Kidney (tissue), 14 donors: ENCODE measurements around the gene RAB40B. TPM values are rescaled to one million over a fixed set of nuclear protein-coding genes. Genes with fewer than 3 reads are reported as not detected.

Experiments used
- DNase-seq, 5 donors: peaks; one replicate each; pipeline ENCODE4 v3.0.0-alpha.2; 2013 to 2020
- FAIRE-seq: peaks from 2 replicates; lab custom pipeline; 2012; peaks lifted over from hg19 to GRCh38; lab: Jason Lieb, UNC
- H3K27ac ChIP-seq, 2 donors: one replicate each; pipeline ENCODE4 v1.7.0; 2013; ENCODE audit warnings: low read depth in 2 of 2, low read length in 2 of 2, inconsistent platforms in 1 of 2
- H3K27me3 ChIP-seq: one replicate; pipeline ENCODE4 v1.7.1; 2013; ENCODE audit warnings: low read length, inconsistent platforms; ENCODE audit not compliant: control insufficient read depth, insufficient read depth
- H3K36me3 ChIP-seq, 3 donors: one replicate each; pipeline versions ENCODE4 v1.7.0 to v1.7.1; 2013; ENCODE audit warnings: low read length in 3 of 3, control low read depth in 1 of 3, inconsistent platforms in 1 of 3; ENCODE audit not compliant: insufficient read depth in 3 of 3, control insufficient read depth in 2 of 3
- H3K4me1 ChIP-seq, 3 donors: one replicate each; pipeline versions ENCODE4 v1.7.0 to v1.7.1; 2013; ENCODE audit warnings: low read length in 3 of 3, inconsistent platforms in 1 of 3, low read depth in 1 of 3; ENCODE audit not compliant: control insufficient read depth in 2 of 3, insufficient read depth in 2 of 3
- H3K4me3 ChIP-seq, 3 donors: one replicate each; pipeline versions ENCODE4 v1.7.0 to v1.8.1; 2013; ENCODE audit warnings: low read length in 3 of 3, control low read depth in 1 of 3, inconsistent platforms in 1 of 3
- H3K9ac ChIP-seq, 3 donors: one replicate each; pipeline versions ENCODE4 v1.7.0 to v1.7.1; 2013; ENCODE audit warnings: low read length in 3 of 3, control low read depth in 1 of 3, inconsistent platforms in 1 of 3
- H3K9me3 ChIP-seq, 3 donors: one replicate each; pipeline versions ENCODE4 v1.7.0 to v1.7.1; 2013; ENCODE audit warnings: low read length in 3 of 3, control low read depth in 1 of 3, inconsistent platforms in 1 of 3; ENCODE audit not compliant: control insufficient read depth in 2 of 3, insufficient read depth in 1 of 3
- CTCF ChIP-seq: IDR thresholded peaks from 3 replicates; pipeline ENCODE4 v1.5.1; 2012; ENCODE audit warnings: mild to moderate bottlenecking, moderate library complexity, borderline replicate concordance; ENCODE audit not compliant: insufficient read depth; ENCODE audit errors: extremely low read depth
- intact Hi-C: fragments of 100-400 bp; cut with DNase I; formaldehyde crosslinking; loops from one replicate; pipeline ENCODE4 v1.11.1; 2022
- polyA plus RNA-seq: library from polyadenylated mRNA; stranded (reverse); fragments of 350-450 nt; fragmentation: Illumina TruSeq; extraction: RNeasy Lipid Tissue Mini Kit (QIAGEN cat#74804); gene quantifications from one replicate; pipeline ENCODE4 v1.2.3, GENCODE V29; 2014; ENCODE audit warnings: low read depth, low replicate concordance; ENCODE audit not compliant: insufficient read depth
- total RNA-seq: library from RNA; stranded (reverse); fragmentation: NEBNext Ultra II Directional; extraction: Animal tissue kit (Norgen Biotek cat#: 25700); gene quantifications from one replicate; pipeline ENCODE4 v1.2.1, GENCODE V29; 2021
- donor health status: control.
- donor health status: control.
- donor health status: control.
- donor health status: control.
- donor health status: control.
- donor health status: DM: yes; HTN: yes; CAD: no.
- donor health status: Normal renal cell carcinoma (clear cell type).

The RAB40B gene
- total and polyA plus RNA-seq, 2 donors from 2014 or later, result 21.7 to 36.1 TPM

GRCh38 chr17:82736511-82737185, 38.1 kb upstream of the RAB40B start:
- DNase-seq (peak in 1 of 5 donors; percentile 63), FAIRE-seq (no peak)
- peak overlapping the region; percentile 69 to 92 for H3K27ac ChIP-seq
- H3K27me3 ChIP-seq, result no peaks in the 10 kb centered on the region
- no peak for TF ChIP-seq CTCF
- peaks cover 0 to 9% (median 8%) of the 10 kb centered on the region in 3 donors for H3K4me1 ChIP-seq
- H3K36me3 ChIP-seq, result peaks cover 9 to 25% (median 10%) of the 10 kb centered on the region in 3 donors
- intact Hi-C loops, result no loop called here
- H3K9me3 ChIP-seq, result peaks cover 0 to 2% (median 0%) of the 10 kb centered on the region in 3 donors
- H3K9ac ChIP-seq, result peak overlapping the region in 2 of 3 donors; percentile 24 to 80
- H3K4me3 ChIP-seq, result peak overlapping the region in 2 of 3 donors; percentile 70 to 79

GRCh38 chr17:82734987-82735866, 36.7 kb upstream of the RAB40B start, which contains the start of gene FN3K:
TSS of gene FN3K (plus strand) at chr17:82735615. CDS start at chr17:82735637, 22 bp downstream.
- no peak for FAIRE-seq

GRCh38 chr17:82732118-82732743, 33.7 kb upstream of the RAB40B start:
- H3K4me1 ChIP-seq, result peaks cover 0 to 6% (median 0%) of the 10 kb centered on the region in 3 donors
- H3K27ac ChIP-seq, result no peak overlapping the region
- H3K4me3 ChIP-seq, result no peak overlapping the region
- FAIRE-seq (no peak), DNase-seq (no peak)
- intact Hi-C loops, result no loop called here
- no peak overlapping the region for H3K9ac ChIP-seq
- H3K9me3 ChIP-seq, result no peaks in the 10 kb centered on the region
- TF ChIP-seq CTCF, result no peak
- H3K36me3 ChIP-seq, result peaks cover 0 to 14% (median 0%) of the 10 kb centered on the region in 3 donors
- no peaks in the 10 kb centered on the region for H3K27me3 ChIP-seq

More at GRCh38 chr17:82734987-82735866, 36.7 kb upstream of the RAB40B start, which contains the start of gene FN3K:
- Histone ChIP-seq H3K4me1 (peaks cover 0 to 9% (median 8%) of the 10 kb centered on the region in 3 donors), H3K27ac (peak within 1 kb of the TSS; percentile 69 to 92), H3K9ac (peak within 1 kb of the TSS in 2 of 3 donors; percentile 4 to 80), H3K9me3 (no peaks in the 10 kb centered on the region), H3K36me3 (peaks cover 2 to 12% (median 2%) of the 10 kb centered on the region in 3 donors), H3K27me3 (no peaks in the 10 kb centered on the region), H3K4me3 (peak within 1 kb of the TSS; percentile 44 to 79 (median 70))
- intact Hi-C loops, result no loop called here
- peak; percentile 62 to 86 (median 74) for DNase-seq
- no peak for TF ChIP-seq CTCF
